LoVo (cell line): ENCODE data around the gene KCNQ4.
A peak's percentile ranks its signal among the peaks of the same experiment; 100 is the strongest.

Source experiments
- DNase-seq: peaks from one replicate; pipeline ENCODE4 v3.0.0-alpha.2; 2016; ENCODE audit warnings: low spot score

KCNQ4 gene

DNA sequence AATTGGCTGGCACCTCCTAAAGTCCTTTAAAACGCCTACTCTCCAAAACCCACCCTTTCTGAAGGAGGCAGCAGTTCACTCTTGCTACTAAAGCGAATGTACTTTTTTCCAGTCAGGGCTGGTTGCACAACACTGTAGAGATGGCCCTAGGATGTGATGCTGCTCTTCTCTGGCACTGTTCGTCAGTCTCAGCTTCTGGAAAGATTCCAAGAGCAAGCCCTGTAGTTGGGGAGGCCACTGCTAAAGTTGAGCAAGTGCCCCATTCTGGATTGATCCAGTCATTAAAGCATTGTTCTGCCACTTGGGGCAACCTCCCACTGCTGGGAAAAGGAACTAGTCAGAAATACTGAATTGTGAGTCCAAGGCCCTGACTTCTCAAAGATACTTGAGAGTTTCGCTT, 28.5 kb upstream of the KCNQ4 start:
- DNase-seq, result no peak

DNA sequence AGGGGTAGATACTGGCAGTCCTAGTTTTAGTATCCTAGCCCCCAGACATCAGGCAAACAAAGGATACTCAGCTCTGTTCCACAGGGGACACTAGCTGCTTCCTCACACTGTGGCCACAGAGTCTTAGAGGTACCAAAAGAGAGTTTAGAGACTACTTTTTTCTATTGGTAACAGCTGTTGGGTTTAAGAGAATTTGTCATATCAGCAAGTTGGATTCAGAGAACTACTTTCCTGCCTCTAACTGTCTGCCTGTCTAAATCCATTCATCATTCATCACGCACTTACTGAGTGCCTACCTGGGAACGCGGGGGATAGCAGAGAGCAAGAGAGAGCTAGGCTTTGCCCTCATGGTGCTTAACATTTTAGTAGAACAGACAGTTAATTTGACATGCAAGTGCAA, 27.1 kb upstream of the KCNQ4 start:
- no peak for DNase-seq

- DNase-seq, result no peak
These were observed 26.5 kb upstream of the KCNQ4 start for GRCh38 chr1:40757084-40757483.

DNA sequence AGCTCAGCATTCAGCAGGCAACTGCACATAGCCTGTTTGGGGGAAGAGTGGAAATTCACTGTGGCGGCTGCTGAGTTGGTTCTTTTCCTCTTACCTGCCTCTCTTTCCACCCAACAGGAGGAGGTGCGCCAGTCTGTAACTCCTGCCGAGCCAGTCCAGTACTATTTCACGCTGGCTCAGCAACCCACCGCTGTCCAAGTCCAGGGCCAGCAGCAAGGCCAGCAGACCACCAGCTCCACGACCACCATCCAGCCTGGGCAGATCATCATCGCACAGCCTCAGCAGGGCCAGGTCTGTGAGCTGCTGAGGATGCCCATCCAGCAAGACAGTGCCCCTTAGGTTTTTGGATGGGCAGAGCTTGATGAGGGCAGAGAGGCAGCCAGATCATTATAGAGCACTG, 25.6 kb upstream of the KCNQ4 start:
- DNase-seq, result no peak

GRCh38 chr1:40758578-40759343, 24.8 kb upstream of the KCNQ4 start:
- no peak for DNase-seq

GRCh38 chr1:40760984-40761383, 22.6 kb upstream of the KCNQ4 start:
- DNase-seq, result no peak

DNA sequence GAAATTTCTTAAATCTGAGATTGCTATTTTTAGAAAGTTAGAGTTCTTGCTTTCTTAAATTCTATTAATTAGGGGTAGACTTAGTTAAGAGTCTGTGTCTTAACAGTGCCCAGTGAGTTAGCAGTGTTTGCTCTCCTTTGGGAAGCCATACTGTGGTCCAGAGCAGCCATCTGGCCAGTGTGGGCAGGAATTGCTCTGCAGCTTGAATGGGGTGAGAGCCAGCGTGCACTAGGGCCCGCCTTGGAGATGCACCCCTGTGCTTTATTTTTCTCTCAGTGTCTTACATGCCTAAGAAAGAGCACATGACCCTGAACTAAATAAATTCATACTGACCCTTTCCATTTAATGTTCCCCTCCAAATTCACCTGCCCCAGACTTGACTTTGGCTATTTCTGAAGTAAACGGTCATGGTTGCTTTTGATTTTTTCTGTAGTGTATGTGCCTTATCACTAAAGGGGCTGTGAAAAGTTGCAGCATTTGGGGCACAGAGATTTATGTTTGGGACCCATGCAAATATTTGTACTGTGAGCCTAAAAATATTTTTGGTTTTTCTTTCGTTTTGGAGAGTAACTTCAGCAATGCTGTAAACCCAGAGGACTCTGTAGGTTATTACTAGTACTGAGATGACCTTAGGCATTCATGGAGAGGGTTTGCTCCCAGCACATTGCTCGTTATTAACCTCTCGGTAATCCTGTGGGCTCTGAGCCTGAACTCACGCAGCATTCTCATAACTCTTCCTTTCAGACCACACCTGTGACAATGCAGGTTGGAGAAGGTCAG, 21.3 kb upstream of the KCNQ4 start:
- no peak for DNase-seq

GRCh38 chr1:40763742-40764532, 19.6 kb upstream of the KCNQ4 start:
- DNase-seq, result no peak

GRCh38 chr1:40764981-40765380, 18.6 kb upstream of the KCNQ4 start:
- DNase-seq, result no peak

DNA sequence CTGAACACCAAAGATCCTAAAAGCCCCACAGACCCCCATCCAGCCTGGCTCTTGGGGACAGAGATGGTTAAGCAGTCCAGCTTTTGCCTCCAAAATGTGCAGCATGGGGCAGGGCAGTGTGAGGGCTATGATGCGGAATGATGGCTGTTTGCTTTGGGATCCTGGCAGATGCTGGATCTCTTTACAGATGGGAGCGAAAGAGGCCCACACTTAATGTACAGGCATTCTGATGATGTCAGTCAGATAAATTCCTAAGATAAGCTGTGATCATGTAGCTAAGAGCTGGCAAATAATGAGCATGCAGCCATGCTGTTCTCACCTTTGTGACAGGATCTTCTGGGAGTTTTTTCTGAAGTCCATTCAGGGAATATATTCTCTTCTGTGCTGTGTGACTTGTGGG, 17.6 kb upstream of the KCNQ4 start:
- no peak for DNase-seq

DNA sequence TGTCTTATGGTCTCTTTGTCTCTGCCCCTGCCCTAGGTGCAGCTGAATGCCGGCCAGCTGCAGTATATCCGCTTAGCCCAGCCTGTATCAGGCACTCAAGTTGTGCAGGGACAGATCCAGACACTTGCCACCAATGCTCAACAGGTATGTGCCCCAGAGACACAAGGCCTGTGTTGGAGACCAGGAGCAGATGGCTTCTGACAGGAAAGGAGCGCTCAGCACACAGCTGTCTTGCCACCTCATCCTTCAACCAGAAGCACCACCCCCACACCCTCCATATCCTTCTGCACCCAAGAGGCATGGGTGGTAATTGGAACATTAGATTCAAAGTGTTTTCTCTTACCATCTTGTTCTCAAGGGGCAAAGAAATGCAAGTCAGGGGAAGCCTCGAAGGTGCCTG, 17.0 kb upstream of the KCNQ4 start:
- DNase-seq, result no peak

GRCh38 chr1:40768146-40768990, 15.2 kb upstream of the KCNQ4 start:
- DNase-seq, result no peak

DNA sequence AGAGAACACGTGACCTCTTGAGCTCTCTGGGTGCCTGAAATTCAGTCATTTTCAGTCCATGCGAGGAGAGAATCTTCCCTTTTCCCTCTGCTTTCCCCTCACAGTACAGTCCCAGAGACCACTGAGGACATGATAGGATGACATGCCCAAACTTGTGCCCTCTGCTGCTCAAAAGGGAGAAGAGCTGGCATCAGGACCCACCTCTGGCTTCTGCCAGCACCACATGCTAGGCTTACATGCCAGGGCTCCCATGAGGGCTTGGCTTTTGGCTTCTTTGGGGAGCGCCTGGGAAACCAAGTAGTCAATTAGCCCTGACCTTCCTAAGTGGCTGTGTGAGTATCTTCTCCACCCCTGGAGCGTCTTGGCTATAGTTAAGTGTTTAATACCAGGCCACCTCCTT, 13.8 kb upstream of the KCNQ4 start:
- no peak for DNase-seq

- DNase-seq, result no peak
These were observed 13.1 kb upstream of the KCNQ4 start for GRCh38 chr1:40770296-40771070.

- no peak for DNase-seq
These were observed 11.2 kb upstream of the KCNQ4 start for GRCh38 chr1:40772146-40772955.

GRCh38 chr1:40773748-40774265, 9.8 kb upstream of the KCNQ4 start:
- no peak for DNase-seq

GRCh38 chr1:40774266-40774998, 9.2 kb upstream of the KCNQ4 start:
- DNase-seq, result peak; percentile 46

DNA sequence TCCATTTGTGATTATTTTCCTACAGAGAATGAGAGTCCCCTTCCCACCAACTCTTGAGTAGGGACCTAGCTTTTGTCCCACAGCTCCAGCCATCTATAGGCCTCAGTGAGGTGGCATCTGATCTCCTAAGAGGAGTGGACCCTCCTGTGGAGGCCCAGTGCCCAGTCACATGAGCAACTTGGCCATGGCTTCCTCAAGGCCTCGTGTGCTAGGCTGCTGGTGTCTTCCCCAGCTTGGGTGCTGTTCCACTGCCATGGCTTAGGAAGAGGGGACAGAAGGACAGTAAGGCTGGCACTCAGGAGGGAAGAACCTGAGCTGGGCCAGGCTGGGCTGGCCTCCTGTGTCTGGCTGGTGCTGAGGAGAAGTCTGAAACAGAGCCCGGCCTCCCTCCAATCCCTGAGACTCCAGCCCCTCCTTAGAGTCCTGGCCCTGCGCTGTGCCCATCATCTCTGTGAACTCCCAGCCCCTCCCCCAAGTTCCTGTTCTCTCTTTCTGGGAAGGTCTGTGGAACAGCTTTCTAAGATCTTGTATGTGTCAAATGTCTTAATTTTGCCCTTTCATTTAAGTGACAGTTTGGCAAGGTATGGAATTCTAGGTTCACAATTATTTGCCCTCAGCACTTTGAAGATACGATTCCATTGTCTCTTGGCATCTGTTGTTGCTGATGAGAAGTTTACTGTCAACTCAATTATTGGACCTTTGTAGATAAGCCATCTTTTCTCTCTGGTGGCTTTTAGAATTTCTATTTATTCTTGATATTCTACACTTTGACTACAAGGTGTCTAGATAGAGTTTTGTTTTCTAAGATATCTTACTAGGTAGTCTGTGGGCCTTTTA, 7.1 kb upstream of the KCNQ4 start:
- no peak for DNase-seq
